ENCODE results near the gene MRPL28.

DNA sequence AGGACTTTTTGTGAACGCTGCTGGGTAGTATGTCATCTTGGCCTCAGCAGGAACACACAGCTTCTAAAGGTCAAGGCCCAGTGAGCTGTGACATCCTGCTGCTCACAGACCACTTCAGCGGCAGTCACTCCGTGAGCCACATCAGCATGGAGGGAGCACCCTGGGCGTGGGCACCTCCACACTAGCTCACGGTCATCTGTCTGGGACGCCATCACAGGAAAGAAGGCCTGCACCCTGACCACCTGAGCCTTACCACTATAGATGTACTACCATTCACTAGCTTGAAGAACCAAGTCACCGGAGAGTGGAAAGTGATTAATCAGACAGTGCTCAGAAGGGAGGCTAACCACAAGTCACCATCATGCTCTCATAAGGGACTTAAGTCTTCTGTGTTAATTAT is 21.1 kb downstream of the MRPL28 start:
- no peak for TF ChIP-seq CTCF (IDR thresholded peaks at IDR 0.05)
- no peak for TF ChIP-seq POLR2AphosphoS5 (IDR thresholded peaks at IDR 0.05)
